ENCODE data around the gene MYH10. TPM values are rescaled to one million over a fixed set of nuclear protein-coding genes. Genes with fewer than 3 reads are reported as not detected.

MYH10 gene
- total and polyA plus RNA-seq, 9 of the 15 experiments (the other 6 are each of a cell fraction or from before 2014, with no cell fraction given): 16.3 to 95.3 (median 39.7) TPM

DNA sequence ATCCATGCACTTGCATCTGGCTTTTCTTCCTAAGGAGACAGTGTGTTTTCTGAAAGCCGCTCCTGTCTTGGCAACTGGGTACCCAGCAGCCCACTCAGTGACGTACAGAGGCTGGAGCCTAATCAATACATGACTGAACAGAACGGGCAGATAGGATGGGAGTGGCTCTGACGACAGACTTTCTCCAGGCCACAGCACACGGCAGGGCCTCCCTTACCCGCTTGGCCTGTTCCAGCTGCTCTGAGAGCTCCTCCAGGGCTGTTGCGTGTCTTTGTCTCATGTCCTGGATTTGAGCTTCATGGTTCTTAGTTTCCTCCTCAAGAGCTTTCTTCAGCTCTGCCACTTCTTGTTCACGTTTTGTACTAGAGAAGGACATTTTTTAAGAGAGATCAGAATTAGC, 129.9 kb downstream of the MYH10 start:
- CTCF ChIA-PET (ENCODE audit: low intra/inter-chr PET ratio): no interaction called here
- no peak for TF ChIP-seq RBFOX2 (IDR thresholded peaks at IDR 0.05; ENCODE audit: low read depth, low read length)
- Histone ChIP-seq H2AFZ (ENCODE audit: low read depth, low read length) (no peak overlapping the region), H3K79me2 (ENCODE audit: control insufficient read depth, insufficient read depth, low read length) (no peaks in the 10 kb centered on the region), H3K27me3 (ENCODE audit: control insufficient read depth in 2 of 2, insufficient read depth in 2 of 2, low read length in 2 of 2) (no peaks in the 10 kb centered on the region), H4K20me1 (replicated peaks; ENCODE audit: control insufficient read depth, insufficient read depth, low read length) (no peaks in the 10 kb centered on the region), H3K9ac (ENCODE audit: insufficient read depth in 1 of 2, low read depth in 2 of 2, low read length in 2 of 2) (no peak overlapping the region; a peak in 2 of 4 replicates), H3K4me3 (no peak overlapping the region), H3K9me3 (replicated peaks; ENCODE audit: control insufficient read depth, insufficient read depth, low read depth, low read length) (no peaks in the 10 kb centered on the region), H3K27ac (ENCODE audit: extremely low read depth, low read depth, low read length) (no peak overlapping the region), H3K4me1 (replicated peaks in 1 of 2; ENCODE audit: control insufficient read depth in 2 of 2, insufficient read depth in 2 of 2, low read length in 2 of 2) (no peaks in the 10 kb centered on the region), H3K4me2 (ENCODE audit: insufficient read depth, low read length) (no peak overlapping the region), H3K36me3 (ENCODE audit: control insufficient read depth, insufficient read depth, low read length) (peaks cover 75% of the 10 kb centered on the region), H3K9me1 (ENCODE audit: control insufficient read depth, insufficient read depth, low read length) (no peaks in the 10 kb centered on the region)
- WGBS (ENCODE audit: insufficient coverage, low coverage, missing lambda C conversion rate): 98% methylated on average over 5 of the region's 8 CpGs
- intact Hi-C loops (cut with micrococcal nuclease): loop anchor here (10.0 kb wide), 1 partner anchor 244 kb away; the partner anchor contains the start of gene CCDC42
- BruUV-seq (replicated peaks): no TSS peak
- DNase-seq (ENCODE audit: extremely low read depth in 1 of 4, low spot score in 3 of 4): no peak
- in situ Hi-C loops (cut with MboI): no loop called here
- POLR2A ChIA-PET: interaction anchor here (0.5 kb wide), 1 partner anchor 32 kb away, joined by 3 read pairs; no protein-coding TSS in a partner anchor
- ATAC-seq: no peak
- no peak for FAIRE-seq

DNA sequence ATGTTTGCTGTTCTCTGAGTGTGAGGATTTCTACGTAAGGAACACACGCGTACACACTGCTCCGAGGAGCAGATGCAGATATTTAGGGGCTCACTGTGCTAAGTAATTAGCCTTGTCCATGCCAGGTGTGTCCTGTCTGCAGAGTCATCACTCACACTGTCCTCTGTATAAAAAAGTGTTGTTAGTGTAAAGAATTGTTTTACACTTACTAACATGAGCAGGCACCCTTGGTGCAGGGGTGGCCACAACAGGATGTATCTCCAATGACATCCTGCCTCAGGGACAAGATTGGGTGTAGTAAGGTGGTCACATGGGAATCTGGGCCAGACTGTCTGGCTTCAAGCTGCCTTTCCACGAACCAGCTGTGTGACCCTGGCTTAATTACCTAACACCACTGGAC, 130.9 kb downstream of the MYH10 start:
- in situ Hi-C loops (cut with MboI) (no loop called here), intact Hi-C loops (cut with micrococcal nuclease) (loop anchor here (10.0 kb wide), 1 partner anchor 245 kb away; the partner anchor contains the start of gene CCDC42)
- Histone ChIP-seq H3K36me3 (ENCODE audit: control insufficient read depth, insufficient read depth, low read length) (peaks cover 76% of the 10 kb centered on the region), H3K27me3 (ENCODE audit: control insufficient read depth in 2 of 2, insufficient read depth in 2 of 2, low read length in 2 of 2) (no peaks in the 10 kb centered on the region), H3K9ac (ENCODE audit: insufficient read depth in 1 of 2, low read depth in 2 of 2, low read length in 2 of 2) (no peak overlapping the region), H3K4me2 (ENCODE audit: insufficient read depth, low read length) (no peak overlapping the region), H3K27ac (ENCODE audit: extremely low read depth, low read depth, low read length) (no peak overlapping the region), H2AFZ (ENCODE audit: low read depth, low read length) (no peak overlapping the region), H3K4me3 (no peak overlapping the region), H3K4me1 (replicated peaks in 1 of 2; ENCODE audit: control insufficient read depth in 2 of 2, insufficient read depth in 2 of 2, low read length in 2 of 2) (no peaks in the 10 kb centered on the region), H4K20me1 (replicated peaks; ENCODE audit: control insufficient read depth, insufficient read depth, low read length) (no peaks in the 10 kb centered on the region), H3K9me3 (replicated peaks; ENCODE audit: control insufficient read depth, insufficient read depth, low read depth, low read length) (no peaks in the 10 kb centered on the region), H3K79me2 (ENCODE audit: control insufficient read depth, insufficient read depth, low read length) (no peaks in the 10 kb centered on the region), H3K9me1 (ENCODE audit: control insufficient read depth, insufficient read depth, low read length) (no peaks in the 10 kb centered on the region)
- 97% methylated on average over 5 of the region's 5 CpGs for WGBS (ENCODE audit: insufficient coverage, low coverage, missing lambda C conversion rate)
- ChIA-PET CTCF (ENCODE audit: low intra/inter-chr PET ratio) (no interaction called here), POLR2A (interaction anchor here (0.7 kb wide), 1 partner anchor 443 kb away, joined by 3 read pairs; no protein-coding TSS in a partner anchor)
- FAIRE-seq (no peak), ATAC-seq (no peak), DNase-seq (ENCODE audit: extremely low read depth in 1 of 4, low spot score in 3 of 4) (no peak)
- no TSS peak for BruUV-seq (replicated peaks)
- TF ChIP-seq, protein P1, sequence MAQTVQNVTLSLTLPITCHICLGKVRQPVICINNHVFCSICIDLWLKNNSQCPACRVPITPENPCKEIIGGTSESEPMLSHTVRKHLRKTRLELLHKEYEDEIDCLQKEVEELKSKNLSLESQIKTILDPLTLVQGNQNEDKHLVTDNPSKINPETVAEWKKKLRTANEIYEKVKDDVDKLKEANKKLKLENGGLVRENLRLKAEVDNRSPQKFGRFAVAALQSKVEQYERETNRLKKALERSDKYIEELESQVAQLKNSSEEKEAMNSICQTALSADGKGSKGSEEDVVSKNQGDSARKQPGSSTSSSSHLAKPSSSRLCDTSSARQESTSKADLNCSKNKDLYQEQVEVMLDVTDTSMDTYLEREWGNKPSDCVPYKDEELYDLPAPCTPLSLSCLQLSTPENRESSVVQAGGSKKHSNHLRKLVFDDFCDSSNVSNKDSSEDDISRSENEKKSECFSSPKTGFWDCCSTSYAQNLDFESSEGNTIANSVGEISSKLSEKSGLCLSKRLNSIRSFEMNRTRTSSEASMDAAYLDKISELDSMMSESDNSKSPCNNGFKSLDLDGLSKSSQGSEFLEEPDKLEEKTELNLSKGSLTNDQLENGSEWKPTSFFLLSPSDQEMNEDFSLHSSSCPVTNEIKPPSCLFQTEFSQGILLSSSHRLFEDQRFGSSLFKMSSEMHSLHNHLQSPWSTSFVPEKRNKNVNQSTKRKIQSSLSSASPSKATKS (CRISPR knock-in tag; IDR thresholded peaks at IDR 0.05): no peak
- TF ChIP-seq MBD2 (IDR thresholded peaks at IDR 0.05; ENCODE audit: borderline replicate concordance, low read depth) (no peak), ZNF696 (CRISPR knock-in tag; conservative IDR thresholded peaks at IDR 0.05) (no peak), TAF15 (IDR thresholded peaks at IDR 0.05; ENCODE audit: low read depth, low read length) (no peak), PHB (CRISPR knock-in tag; IDR thresholded peaks at IDR 0.05) (no peak), MYC (IDR thresholded peaks at IDR 0.05; ENCODE audit: low read depth, low read length) (no peak), MYC (CRISPR knock-in tag; IDR thresholded peaks at IDR 0.05; ENCODE audit: borderline replicate concordance, low read depth) (no peak)

Measured in K562 (cell line).